ENCODE data around the gene GUCY1A1. TPM values are rescaled to one million over a fixed set of nuclear protein-coding genes. Genes with fewer than 3 reads are reported as not detected.
"Not testable (repeated sequence)": the region's sequence is repeated elsewhere in the genome, so short reads cannot be mapped to it uniquely, and the experiment has no call there.

The GUCY1A1 gene, protein sequence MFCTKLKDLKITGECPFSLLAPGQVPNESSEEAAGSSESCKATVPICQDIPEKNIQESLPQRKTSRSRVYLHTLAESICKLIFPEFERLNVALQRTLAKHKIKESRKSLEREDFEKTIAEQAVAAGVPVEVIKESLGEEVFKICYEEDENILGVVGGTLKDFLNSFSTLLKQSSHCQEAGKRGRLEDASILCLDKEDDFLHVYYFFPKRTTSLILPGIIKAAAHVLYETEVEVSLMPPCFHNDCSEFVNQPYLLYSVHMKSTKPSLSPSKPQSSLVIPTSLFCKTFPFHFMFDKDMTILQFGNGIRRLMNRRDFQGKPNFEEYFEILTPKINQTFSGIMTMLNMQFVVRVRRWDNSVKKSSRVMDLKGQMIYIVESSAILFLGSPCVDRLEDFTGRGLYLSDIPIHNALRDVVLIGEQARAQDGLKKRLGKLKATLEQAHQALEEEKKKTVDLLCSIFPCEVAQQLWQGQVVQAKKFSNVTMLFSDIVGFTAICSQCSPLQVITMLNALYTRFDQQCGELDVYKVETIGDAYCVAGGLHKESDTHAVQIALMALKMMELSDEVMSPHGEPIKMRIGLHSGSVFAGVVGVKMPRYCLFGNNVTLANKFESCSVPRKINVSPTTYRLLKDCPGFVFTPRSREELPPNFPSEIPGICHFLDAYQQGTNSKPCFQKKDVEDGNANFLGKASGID
- polyA plus RNA-seq (ENCODE audit: insufficient read length in 3 of 3), result 10 to 100 TPM; 69.3 to 90.2 (median 88.3) TPM

DNA sequence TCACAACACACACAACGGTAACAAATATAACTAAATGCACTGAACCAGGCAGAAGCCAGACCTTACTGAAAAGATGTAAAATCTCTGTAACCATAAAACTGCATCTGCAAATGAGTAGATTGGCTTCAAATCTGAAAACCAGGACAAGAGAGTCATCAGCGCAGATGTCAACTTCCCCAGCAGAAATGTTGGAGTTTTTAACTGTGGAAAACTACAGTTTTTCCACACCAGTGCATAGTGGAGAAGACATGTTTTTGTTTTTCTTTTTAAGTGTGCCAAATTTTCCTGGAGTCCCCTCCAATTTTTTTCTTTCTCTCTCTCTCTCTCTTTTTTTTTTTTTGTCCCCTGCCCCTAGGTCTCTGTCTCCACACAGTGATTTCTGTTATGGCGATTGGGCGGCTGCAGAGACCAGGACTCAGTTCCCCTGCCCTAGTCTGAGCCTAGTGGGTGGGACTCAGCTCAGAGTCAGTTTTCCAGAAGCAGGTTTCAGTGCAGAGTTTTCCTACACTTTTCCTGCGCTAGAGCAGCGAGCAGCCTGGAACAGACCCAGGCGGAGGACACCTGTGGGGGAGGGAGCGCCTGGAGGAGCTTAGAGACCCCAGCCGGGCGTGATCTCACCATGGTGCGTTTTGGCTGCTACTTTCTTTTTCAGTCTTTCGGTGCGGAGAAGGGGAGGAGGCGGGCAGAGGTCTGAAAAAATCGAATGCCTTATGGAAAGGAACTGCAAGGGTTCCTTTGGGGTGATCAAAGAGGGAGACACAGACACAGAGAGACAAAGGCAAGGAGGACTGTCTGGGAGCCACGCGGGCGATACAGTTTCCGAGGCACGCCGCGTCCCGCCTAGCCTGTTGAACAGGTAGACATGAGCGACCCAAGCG is at the start of gene GUCY1A1:
Gene GUCY1A1 (plus strand): TSS at position 505 of the 878 bp plus-strand sequence. CDS start 30,020 bp downstream, outside the sequence.
- peak in 1 of 3 donors; percentile 53 for DNase-seq (ENCODE audit: low read depth in 3 of 3, low spot score in 2 of 3)

DNA sequence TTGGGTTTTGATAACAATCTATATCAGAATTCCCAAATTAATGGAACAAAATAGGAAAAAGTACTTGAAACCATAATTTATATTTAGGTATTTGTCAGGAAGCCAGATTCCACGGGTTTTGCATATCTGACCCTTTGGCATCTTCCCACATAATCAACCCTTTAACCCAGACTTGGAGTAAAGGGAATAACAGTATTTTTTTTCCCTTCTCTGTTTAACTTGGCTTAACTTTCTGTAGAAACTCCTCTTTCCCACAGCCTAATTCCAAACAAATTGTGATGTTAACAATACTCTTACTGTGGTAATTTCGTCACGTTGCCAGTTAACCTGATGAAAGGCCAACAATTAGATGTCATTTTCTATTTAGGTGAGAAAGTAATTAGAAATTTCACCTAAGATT is 49.4 kb upstream of the GUCY1A1 start:
- DNase-seq (ENCODE audit: low read depth in 3 of 3, low spot score in 2 of 3), result no peak

DNA sequence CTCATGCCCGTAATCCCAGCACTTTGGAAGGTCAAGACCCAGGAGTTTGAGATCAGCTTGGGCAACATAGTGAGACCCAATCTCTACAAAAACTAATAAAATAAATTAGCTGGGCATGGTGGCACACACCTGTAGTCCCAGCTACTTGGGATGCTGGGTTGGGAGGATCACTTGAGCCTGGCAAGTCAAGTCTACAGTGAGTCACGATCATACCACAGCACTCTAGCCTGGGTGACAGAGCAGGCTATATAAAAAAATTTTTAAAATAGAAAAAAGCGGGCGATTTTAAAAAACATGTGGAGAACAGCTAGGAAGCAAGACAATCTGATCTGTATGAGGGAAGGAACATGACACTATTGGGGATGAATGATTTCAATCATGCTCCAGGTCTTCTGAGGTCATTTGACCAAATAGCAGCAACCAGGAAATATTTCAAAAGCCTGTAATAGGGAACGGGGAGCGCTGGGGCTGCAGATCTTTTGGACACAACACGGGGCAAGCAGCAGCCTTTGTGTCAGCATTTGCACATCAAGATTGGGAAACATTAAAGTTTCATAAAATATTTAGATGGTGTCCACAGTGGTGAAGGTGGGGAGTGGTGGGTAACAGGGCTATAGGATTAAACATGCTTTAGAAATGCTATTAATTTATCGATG is 48.3 kb upstream of the GUCY1A1 start:
- no peak for DNase-seq (ENCODE audit: low read depth in 3 of 3, low spot score in 2 of 3)

DNA sequence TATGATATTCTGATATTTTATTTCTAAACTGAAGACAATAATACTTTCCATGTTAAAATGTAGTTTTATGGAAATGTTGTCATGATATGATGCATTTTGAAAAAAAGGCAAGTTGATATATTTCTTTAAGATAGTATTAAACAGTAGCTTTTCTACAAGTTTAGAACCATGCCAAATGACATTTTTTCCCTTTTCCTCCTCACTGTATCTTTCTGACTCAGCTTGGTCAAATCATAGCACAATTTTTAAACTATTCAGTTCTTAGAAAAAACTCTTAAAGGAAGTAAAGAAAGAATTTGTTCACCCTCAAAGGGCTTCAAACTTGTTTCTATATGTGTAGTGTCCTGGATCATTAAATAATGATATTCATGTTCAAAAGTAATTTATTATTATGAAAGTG is 46.0 kb upstream of the GUCY1A1 start:
- DNase-seq (ENCODE audit: low read depth in 3 of 3, low spot score in 2 of 3), result no peak

DNA sequence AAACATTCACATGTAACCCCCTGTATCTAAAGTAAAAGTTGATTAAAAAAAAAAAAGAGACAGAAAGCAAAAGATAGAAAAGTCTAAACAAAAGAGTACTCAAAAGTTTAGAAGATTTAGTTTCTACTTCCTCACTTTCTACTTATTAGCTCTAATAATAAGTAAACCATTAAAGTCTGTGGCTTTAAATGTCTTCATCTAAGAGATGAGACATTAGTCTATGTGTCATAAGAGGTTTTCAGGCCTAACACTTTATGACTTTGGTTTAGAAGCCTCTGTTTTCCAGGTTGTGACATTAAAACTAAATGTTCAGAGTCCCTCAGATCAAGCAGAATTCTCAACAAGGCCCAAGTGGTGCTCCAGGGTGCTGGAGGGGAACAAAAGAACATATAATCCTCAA is 42.2 kb upstream of the GUCY1A1 start:
- DNase-seq (ENCODE audit: low read depth in 3 of 3, low spot score in 2 of 3), result no peak

DNA sequence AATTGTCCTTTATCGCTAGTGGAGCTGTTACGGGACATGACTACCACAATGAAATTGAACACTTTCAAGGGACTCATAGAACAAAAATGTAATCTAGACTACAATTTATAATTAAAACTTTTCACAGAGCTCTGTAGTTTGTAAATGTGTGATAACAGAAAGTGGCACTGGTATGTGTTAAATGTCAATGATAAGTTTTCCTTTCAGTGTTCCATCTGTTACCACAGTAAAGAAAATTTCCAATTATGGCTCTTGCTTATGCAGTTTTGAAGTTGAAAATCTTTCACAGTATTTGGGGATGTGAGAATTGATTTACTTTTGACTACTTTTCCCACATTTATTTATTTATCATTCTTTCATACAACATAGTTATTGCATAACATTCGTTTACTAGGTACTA is 40.1 kb upstream of the GUCY1A1 start:
- DNase-seq (ENCODE audit: low read depth in 3 of 3, low spot score in 2 of 3), result no peak

DNA sequence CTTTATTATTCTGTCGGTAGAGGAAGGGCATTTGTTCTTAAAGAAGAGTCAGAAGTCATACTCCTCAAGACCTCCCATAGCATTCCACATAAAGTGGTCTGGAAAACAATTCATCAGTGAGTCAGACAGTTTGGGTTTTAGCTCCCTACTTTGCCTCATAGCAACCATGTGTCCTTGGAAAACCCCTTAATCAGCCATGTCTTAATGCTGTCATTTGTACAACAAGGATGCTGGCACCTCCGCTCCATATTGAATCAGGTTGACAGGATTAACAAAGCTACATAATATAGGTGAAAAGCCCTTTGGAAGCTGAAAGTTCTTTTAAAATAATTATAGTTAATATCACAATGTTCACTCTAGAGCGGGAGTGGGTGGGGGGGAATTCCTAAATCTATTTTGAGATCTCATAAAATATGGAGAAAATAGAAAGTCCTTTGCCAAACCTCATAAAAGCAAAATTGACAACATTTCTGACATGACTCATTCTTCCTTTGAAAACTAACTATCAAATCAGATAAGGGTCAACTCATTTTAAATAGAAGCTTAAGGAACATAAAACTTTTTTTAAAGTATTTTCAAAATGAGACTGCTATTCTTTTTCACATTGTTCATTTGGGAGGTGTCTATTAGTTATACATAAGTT is 37.3 kb upstream of the GUCY1A1 start:
- no peak for DNase-seq (ENCODE audit: low read depth in 3 of 3, low spot score in 2 of 3)

DNA sequence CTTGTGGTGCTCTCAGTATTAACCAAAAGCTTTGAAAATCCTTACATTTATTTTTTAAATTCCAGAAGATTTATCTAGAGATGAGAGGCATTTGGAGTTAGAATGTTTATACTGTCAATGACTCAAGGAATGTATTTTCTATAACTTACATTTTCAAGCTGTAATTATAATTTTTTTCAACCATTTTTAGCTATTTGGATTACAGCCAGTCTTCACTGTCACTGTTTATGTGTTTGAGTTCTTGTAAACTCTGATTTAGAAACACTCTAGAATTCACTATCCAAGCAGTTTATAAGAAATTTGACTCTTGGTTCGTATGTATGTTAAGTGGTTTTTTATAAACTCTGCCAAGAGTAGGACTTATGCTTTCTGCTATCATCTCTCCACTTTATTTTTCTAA is 36.7 kb upstream of the GUCY1A1 start:
- no peak for DNase-seq (ENCODE audit: low read depth in 3 of 3, low spot score in 2 of 3)

DNA sequence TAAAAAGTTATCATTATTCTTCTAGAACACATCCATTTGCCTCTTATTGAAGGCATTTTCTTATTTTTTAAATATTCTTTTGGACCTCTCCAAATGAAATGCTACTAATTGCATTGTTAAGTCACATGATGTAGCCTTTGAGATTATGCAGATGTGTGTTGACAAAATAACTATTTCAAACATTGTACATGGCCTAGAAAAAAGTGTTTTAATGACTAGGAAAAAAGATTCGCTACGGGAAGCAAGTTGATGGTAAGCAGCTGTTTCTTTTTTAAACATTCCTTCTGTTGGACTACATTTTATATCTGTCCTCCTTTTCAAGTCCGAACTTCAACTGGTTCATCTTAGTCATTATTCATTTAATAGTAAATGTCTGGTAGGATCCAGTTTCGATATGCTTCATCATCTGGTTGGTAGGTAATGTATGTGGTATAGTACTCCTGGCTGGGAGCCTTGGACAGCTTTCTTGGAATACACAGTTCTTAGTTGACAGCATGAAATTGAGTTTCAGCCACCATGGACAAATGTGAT is 34.3 kb upstream of the GUCY1A1 start:
- no peak for DNase-seq (ENCODE audit: low read depth in 3 of 3, low spot score in 2 of 3)

DNA sequence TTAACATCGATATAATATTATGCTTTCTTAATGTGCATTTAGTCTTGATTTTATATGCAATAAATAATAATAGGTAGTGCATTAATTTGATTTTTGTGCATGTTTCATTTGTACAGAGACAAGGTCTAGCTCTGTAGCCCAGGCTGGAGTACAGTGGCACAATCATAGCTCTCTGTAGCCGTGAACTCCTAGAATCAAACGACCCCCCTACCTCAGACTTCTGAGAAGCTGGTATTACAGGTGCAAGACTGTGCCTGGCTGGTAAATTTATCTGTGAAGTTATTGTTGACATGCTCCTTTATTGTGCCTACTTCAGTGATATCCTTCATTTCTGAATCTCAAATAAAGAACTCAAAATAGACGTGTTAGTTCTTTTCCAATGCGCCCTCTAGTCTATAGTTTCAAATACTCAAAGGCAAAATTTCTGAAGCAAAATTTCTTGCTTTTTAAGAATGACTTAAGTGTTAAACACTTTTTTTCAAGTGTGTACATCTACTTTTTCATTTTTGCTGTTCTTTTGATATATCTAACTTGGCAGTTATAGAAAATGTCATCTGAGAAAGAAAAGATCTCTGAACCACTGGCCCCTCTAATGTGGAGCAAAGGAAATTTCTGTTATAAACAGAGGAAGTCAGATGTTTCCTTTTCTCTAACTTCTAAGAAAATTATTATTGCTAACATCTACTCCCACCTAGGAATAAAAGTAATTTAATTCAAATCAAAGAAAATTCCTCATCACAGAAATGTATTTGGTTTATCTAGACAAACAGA is 28.3 kb upstream of the GUCY1A1 start:
- DNase-seq (ENCODE audit: low read depth in 3 of 3, low spot score in 2 of 3), result no peak

DNA sequence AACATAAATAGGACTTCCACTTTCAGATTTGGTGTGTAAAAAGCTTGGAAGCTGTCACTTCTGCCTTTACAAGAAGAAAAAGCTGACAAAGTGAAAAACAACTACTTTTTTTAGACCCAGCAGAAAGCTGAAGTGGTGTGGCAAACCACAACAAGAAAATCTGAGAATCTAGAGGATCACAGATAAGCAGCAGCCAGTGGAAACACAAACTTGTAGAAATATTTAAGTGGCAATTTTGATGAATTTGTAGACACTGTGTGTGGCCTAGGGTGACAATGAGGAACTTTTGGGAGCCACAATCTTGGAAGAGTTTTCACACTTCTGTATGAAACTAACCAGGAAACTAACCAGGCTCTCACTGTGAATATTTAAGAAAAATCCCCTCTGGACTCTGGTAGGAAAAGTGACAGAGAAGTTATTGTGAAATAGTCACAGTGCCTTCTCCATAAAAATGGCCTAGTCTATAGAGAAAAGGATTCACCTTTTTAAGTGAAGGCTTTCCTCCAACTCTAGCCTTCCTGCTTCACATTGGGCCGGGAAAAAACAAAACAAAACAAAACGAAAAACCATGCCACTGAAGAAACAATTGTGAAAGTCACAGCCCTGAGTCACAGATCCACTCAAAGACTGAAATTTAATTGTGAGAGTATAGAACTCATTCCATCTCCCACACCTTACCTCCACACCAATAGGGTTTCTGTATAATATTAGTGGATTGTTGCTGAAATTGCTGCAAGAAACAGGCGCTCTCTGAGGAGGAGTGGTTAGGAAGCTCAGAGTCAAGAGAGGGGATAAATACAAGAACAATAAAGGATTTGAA is 26.7 kb upstream of the GUCY1A1 start:
- DNase-seq (ENCODE audit: low read depth in 3 of 3, low spot score in 2 of 3), result no peak

DNA sequence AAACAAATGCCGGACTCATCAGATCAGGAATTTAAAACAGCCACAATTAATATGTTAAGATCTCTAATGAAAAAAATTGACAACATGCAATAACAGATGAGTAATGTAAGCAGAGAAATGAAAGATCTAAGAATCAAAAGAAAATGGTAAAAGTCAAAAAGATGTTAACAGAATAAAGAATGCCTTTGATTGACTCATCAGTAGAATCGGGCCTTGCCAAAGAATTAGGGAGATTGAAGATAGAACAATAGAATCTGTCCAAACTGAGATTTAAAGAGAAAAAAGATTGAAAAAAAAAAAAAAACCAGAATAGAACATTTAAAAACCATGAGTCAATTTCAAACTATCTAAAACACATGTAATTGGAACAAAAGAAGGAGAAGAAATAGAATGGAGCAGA is 25.9 kb upstream of the GUCY1A1 start:
- DNase-seq (ENCODE audit: low read depth in 3 of 3, low spot score in 2 of 3), result no peak

DNA sequence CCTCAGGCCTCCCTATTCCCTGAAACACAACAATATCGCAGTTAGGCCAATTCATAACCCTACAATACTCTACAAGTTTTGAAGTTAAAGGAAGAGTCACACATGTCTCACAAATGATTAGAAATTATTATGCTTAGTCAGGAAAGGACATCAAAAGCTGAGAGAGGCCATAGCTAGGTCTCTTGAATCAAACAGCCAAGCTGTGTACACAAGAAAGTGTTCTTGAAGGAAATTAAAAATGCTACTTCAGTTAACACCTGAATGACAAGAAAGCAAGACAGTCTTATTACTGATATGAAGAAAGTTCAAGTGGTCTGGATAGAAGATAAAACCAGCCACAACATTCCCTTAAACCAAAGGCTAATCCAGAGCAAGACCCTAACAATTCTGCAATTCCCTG is 23.6 kb upstream of the GUCY1A1 start:
- no peak for DNase-seq (ENCODE audit: low read depth in 3 of 3, low spot score in 2 of 3)

DNA sequence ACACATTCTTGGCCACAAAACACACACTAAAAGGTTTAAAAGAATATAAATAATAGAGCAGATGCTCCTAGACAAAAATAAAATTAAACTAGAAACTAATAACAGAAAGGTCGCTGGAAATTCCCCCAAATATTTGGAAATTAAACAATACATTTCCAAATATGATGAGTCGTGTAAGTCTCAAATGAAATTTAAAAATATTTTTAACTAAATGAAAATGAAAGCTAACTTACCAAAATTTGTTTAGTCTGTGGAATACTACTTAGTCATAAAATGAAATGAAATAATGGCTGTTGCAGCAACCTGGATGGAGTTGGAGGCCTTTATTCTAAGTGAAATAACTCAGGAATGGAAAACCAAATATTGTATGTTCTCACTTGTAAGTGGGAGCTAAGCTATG is 20.6 kb upstream of the GUCY1A1 start:
- no peak for DNase-seq (ENCODE audit: low read depth in 3 of 3, low spot score in 2 of 3)

DNA sequence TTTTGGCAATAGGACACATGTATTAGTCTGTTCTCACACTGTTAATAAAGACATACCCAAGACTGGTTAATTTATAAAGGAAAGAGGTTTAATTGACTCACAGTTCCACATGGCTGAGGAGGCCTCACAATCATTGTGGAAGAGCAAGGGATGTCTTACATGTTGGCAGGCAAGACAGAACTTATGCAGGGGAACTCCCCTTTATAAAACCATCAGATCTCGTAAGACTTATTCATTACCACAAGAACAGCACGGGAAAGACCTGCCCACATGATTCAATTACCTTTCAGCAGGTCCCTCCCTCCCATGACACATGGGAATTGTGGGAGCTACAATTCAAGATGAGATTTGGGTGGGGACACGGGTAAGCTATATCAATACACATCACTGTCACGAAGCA is 15.9 kb upstream of the GUCY1A1 start:
- DNase-seq (ENCODE audit: low read depth in 3 of 3, low spot score in 2 of 3), result not testable (repeated sequence)

DNA sequence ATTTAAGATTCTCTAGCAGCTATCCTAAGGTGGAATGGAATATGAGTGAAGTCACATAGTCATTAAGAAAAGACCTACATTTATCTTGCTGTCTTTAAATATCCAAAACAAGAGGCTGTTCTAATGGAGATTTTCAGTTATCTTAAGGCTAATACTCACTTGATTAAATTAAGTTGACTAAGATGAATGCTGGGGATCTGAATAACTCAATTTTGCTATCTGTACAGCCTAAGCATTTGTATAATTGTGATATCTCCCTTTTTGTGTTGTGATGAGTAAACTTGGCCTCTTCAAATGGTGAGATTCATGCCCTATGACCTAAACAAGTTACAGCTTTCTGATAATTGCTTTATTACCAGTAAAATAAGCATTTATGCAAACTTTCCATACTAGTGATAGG is 13.6 kb upstream of the GUCY1A1 start:
- no peak for DNase-seq (ENCODE audit: low read depth in 3 of 3, low spot score in 2 of 3)

DNA sequence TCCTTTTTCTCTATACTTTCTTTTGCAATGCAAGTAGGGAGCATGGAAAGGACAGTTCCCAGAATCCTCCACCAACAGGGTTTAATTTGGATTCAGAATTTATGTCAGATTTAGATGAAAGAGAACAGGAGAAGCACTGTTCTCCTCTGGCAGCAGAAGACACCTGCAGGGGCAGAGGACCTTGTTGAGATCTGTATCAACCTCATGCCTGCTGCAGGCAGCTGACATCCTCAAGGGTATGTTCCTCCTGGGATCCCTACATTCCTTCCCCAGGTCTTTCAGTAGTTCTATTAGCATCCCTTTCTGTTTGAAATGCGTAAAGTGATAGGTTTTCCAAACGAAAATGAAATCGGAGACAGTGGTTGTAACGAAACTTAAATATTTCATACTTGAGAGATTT is 10.6 kb upstream of the GUCY1A1 start:
- no peak for DNase-seq (ENCODE audit: low read depth in 3 of 3, low spot score in 2 of 3)

DNA sequence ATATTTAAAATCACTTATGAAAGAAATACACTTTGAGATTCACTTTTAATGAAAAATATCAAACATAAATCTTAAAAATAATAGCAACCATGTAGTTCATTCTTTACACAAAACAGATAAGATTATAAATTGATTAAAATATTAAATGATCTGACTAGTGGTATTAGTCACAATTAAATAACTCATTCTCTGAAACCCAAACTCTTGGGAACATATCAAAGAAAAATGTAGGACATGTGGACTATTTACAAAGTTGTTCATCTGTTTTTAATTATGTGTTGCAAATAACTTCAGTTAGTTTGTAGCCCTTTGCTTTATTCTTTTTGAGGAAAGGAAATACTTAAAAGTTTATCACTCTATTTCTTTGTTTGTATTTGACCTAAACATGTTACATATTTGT is 9.5 kb upstream of the GUCY1A1 start:
- no peak for DNase-seq (ENCODE audit: low read depth in 3 of 3, low spot score in 2 of 3)

All from right renal cortex interstitium (tissue), 3 donors.